GM12873 (cell line): ENCODE data around the gene STPG4.

Source experiments
- CTCF ChIP-seq: IDR thresholded peaks from 2 replicates; pipeline ENCODE4 v1.5.1; 2012; ENCODE audit warnings: low read depth, mild to moderate bottlenecking, moderate library complexity, low read length, control low read depth; ENCODE audit not compliant: insufficient read depth; ENCODE audit errors: missing control alignments

STPG4 gene

GRCh38 chr2:47172156-47172921 lies 17.2 kb upstream of the STPG4 start:
- TF ChIP-seq CTCF = no peak

- no peak for TF ChIP-seq CTCF
Observed at GRCh38 chr2:47169784-47170183, 14.7 kb upstream of the STPG4 start.

- TF ChIP-seq CTCF = no peak
Observed at GRCh38 chr2:47167149-47167548, 12.0 kb upstream of the STPG4 start.

- TF ChIP-seq CTCF = no peak
Observed at GRCh38 chr2:47165001-47165555, 10.0 kb upstream of the STPG4 start.

- TF ChIP-seq CTCF = no peak
Observed at GRCh38 chr2:47162780-47163179, 7.7 kb upstream of the STPG4 start.

GRCh38 chr2:47161475-47161874 lies 6.4 kb upstream of the STPG4 start:
- TF ChIP-seq CTCF = no peak

- TF ChIP-seq CTCF = no peak
Observed at GRCh38 chr2:47160660-47161059, 5.6 kb upstream of the STPG4 start.
